GM18499 (cell line): ENCODE data around the gene BEST3.
A peak's percentile ranks its signal among the peaks of the same experiment; 100 is the strongest.

Source experiments
- ATAC-seq: cut with Tn5 transposase; IDR thresholded peaks from one replicate; pipeline ENCODE4 v1.9.1; 2021; ENCODE audit warnings: moderate number of reproducible peaks; ENCODE audit not compliant: insufficient read depth, unreplicated experiment

The BEST3 gene

GRCh38 chr12:69698769-69699540, at the start of gene BEST3:
Gene BEST3, minus strand, starts transcription at chr12:69699303. Its CDS starts 1,505 bp downstream, at chr12:69697798.
- ATAC-seq, result no peak

GRCh38 chr12:69744109-69744508, 45.0 kb upstream of the BEST3 start:
- no peak for ATAC-seq

- ATAC-seq, result peak; percentile 26
Observed at GRCh38 chr12:69739287-69740191, 40.4 kb upstream of the BEST3 start.

- ATAC-seq, result peak; percentile 51
Observed at GRCh38 chr12:69738351-69739286, 39.5 kb upstream of the BEST3 start, which contains the start of gene RAB3IP. Gene RAB3IP, plus strand, starts transcription at chr12:69738860. Its CDS starts 16,549 bp downstream, at chr12:69755409.

GRCh38 chr12:69733638-69734037, 34.5 kb upstream of the BEST3 start:
- ATAC-seq, result no peak

GRCh38 chr12:69732088-69732487, 33.0 kb upstream of the BEST3 start:
- ATAC-seq, result no peak

- ATAC-seq, result no peak
Observed at GRCh38 chr12:69726922-69727321, 27.8 kb upstream of the BEST3 start.

- ATAC-seq, result no peak
Observed at GRCh38 chr12:69720750-69721149, 21.6 kb upstream of the BEST3 start.

- ATAC-seq, result no peak
Observed at GRCh38 chr12:69719336-69720316, 20.5 kb upstream of the BEST3 start.

GRCh38 chr12:69714542-69714941, 15.4 kb upstream of the BEST3 start:
- ATAC-seq, result no peak

GRCh38 chr12:69712826-69713225, 13.7 kb upstream of the BEST3 start:
- ATAC-seq, result no peak

GRCh38 chr12:69708649-69709048, 9.5 kb upstream of the BEST3 start:
- ATAC-seq, result no peak

GRCh38 chr12:69704357-69704756, 5.3 kb upstream of the BEST3 start:
- no peak for ATAC-seq

- ATAC-seq, result no peak
Observed at GRCh38 chr12:69703146-69703642, 4.1 kb upstream of the BEST3 start.

- ATAC-seq, result no peak
Observed at GRCh38 chr12:69701826-69702225, 2.7 kb upstream of the BEST3 start.

- no peak for ATAC-seq
Observed at GRCh38 chr12:69698054-69698453, 1.0 kb downstream of the BEST3 start.

GRCh38 chr12:69694123-69694522, 5.0 kb downstream of the BEST3 start:
- no peak for ATAC-seq

- no peak for ATAC-seq
Observed at GRCh38 chr12:69689638-69690037, 9.5 kb downstream of the BEST3 start.
